ENCODE data around the gene FXYD7.

- peak in 1 of 2 donors; percentile 17 for TF ChIP-seq CTCF (conservative IDR thresholded peaks at IDR 0.05 in 1 of 2, IDR thresholded peaks at IDR 0.05 in 1 of 2; ENCODE audit: extremely low read depth in 1 of 2, insufficient read depth in 1 of 2, low read depth in 1 of 2, low read length in 2 of 2)
- no peak for TF ChIP-seq EZH2 (IDR thresholded peaks at IDR 0.05; ENCODE audit: borderline replicate concordance, low read length)
Measured at GRCh38 chr19:35109395-35110112, 33.5 kb upstream of the FXYD7 start.
